K562 (cell line): ENCODE results near the gene GOLGA6B. TPM values are rescaled to one million over a fixed set of nuclear protein-coding genes. Genes with fewer than 3 reads are reported as not detected.
"Not testable (repeated sequence)": the region's sequence is repeated elsewhere in the genome, so short reads cannot be mapped to it uniquely, and the experiment has no call there.

Experiments
- ATAC-seq: fragments of 200-7000 bp; cut with Tn5 transposase; 3 replicates; pipeline ENCODE4 v1.9.1; 2020; ENCODE audit warnings: moderate library complexity
- BruUV-seq: library from RNA; stranded (reverse); fragments of 400-500 nt; replicated peaks from 2 replicates; lab custom pipeline; 2021; lab: Mats Ljungman, UMichigan
- CTCF ChIA-PET: fragments of 300-600 bp; formaldehyde crosslinking; extraction: SDS; loops from one replicate; lab custom pipeline; 2021; ENCODE audit warnings: low intra/inter-chr PET ratio; lab: Yijun Ruan, JAX
- POLR2A ChIA-PET: fragments of 300-600, 350-650 bp; sonication (Branson Sonifier 250); formaldehyde crosslinking; extraction: SDS; loops from one replicate; lab custom pipeline; 2021; ENCODE audit warnings: antibody characterized with exemption, inconsistent platforms; lab: Yijun Ruan, JAX
- DNase-seq, 4 experiments: peaks; one replicate each; pipeline versions ENCODE4 v3.0.0 to v3.0.0-alpha.2; 2011 to 2018; ENCODE audit warnings: low spot score in 3 of 4, mixed read lengths in 3 of 4; ENCODE audit errors: extremely low read depth in 1 of 4
- FAIRE-seq: peaks from 2 replicates; lab custom pipeline; 2011; peaks lifted over from hg19 to GRCh38; lab: Jason Lieb, UNC
- H2AFZ ChIP-seq: 2 replicates; pipeline ENCODE4 v1.6.0; 2011; ENCODE audit warnings: low read depth, low read length, control low read depth, inconsistent platforms
- H3K27ac ChIP-seq: fragments of 200-600 bp; 3 replicates; pipeline ENCODE4 v1.8.0; 2011; ENCODE audit warnings: low read depth, mild to moderate bottlenecking, control low read depth, inconsistent platforms, low read length, moderate library complexity, mixed read lengths; ENCODE audit errors: extremely low read depth
- H3K27me3 ChIP-seq, 2 experiments: fragments of 300-600 bp in 1 of 2; 2 replicates in 1 of 2; 3 replicates in 1 of 2; pipeline versions ENCODE4 v1.6.0 to v1.8.0; 2011; ENCODE audit warnings: inconsistent platforms in 2 of 2, low read length in 2 of 2, mild to moderate bottlenecking in 1 of 2, mixed read lengths in 1 of 2, moderate library complexity in 1 of 2; ENCODE audit not compliant: control insufficient read depth in 2 of 2, insufficient read depth in 2 of 2
- H3K36me3 ChIP-seq: fragments of 300-600 bp; 3 replicates; pipeline ENCODE4 v1.8.0; 2011; ENCODE audit warnings: mild to moderate bottlenecking, low read length, inconsistent platforms; ENCODE audit not compliant: control insufficient read depth, insufficient read depth
- H3K4me1 ChIP-seq, 2 experiments: fragments of 200-600 bp in 1 of 2; replicated peaks in 1 of 2; 2 replicates in 1 of 2; 3 replicates in 1 of 2; pipeline versions ENCODE4 v1.5.1 to v1.8.0; 2011; ENCODE audit warnings: inconsistent platforms in 2 of 2, low read length in 2 of 2, mild to moderate bottlenecking in 1 of 2, mixed read lengths in 1 of 2, moderate library complexity in 1 of 2; ENCODE audit not compliant: control insufficient read depth in 2 of 2, insufficient read depth in 2 of 2
- H3K4me2 ChIP-seq: 2 replicates; pipeline ENCODE4 v1.6.1; 2011; ENCODE audit warnings: low read length, control low read depth, inconsistent platforms, mixed read lengths; ENCODE audit not compliant: insufficient read depth
- H3K4me3 ChIP-seq: fragments of 200-600 bp; sonication (generic), shearing (Covaris generic); 2 replicates; pipeline ENCODE4 v1.5.1; 2016; ENCODE audit warnings: control low read depth, inconsistent platforms
- H3K79me2 ChIP-seq: fragments of 200-600 bp; 3 replicates; pipeline ENCODE4 v1.8.0; 2011; ENCODE audit warnings: low read length, inconsistent platforms; ENCODE audit not compliant: control insufficient read depth, insufficient read depth
- H3K9ac ChIP-seq, 2 experiments: 2 replicates each; pipeline versions ENCODE4 v1.6.0 to v1.6.1; 2011; ENCODE audit warnings: low read depth in 2 of 2, low read length in 2 of 2, control low read depth in 1 of 2, inconsistent platforms in 1 of 2, mild to moderate bottlenecking in 1 of 2, mixed read lengths in 1 of 2; ENCODE audit not compliant: insufficient read depth in 1 of 2
- H3K9me1 ChIP-seq: one replicate; pipeline ENCODE4 v1.6.0; 2011; ENCODE audit warnings: inconsistent platforms, mild to moderate bottlenecking, low read length, moderate library complexity; ENCODE audit not compliant: control insufficient read depth, insufficient read depth
- H3K9me3 ChIP-seq: replicated peaks from 2 replicates; pipeline ENCODE4 v1.5.1; 2011; ENCODE audit warnings: low read depth, low read length, inconsistent platforms; ENCODE audit not compliant: control insufficient read depth, insufficient read depth
- H4K20me1 ChIP-seq: replicated peaks from 2 replicates; pipeline ENCODE4 v1.6.1; 2011; ENCODE audit warnings: low read length, inconsistent platforms, mixed read lengths; ENCODE audit not compliant: control insufficient read depth, insufficient read depth
- ESRRA ChIP-seq: fragments of 450-650 bp; IDR thresholded peaks from 2 replicates; pipeline ENCODE4 v1.6.1; 2014; ENCODE audit warnings: low read depth, mild to moderate bottlenecking, moderate library complexity, borderline replicate concordance
- FOXA3 ChIP-seq, 2 experiments: fragments of 450-650 bp in 1 of 2; sonication (generic) in 1 of 2; formaldehyde crosslinking; IDR thresholded peaks in 1 of 2; conservative IDR thresholded peaks in 1 of 2; 2 replicates each; pipeline versions ENCODE4 v1.4.0 to v1.8.0; 2020 to 2022; ENCODE audit warnings: mild to moderate bottlenecking in 2 of 2, missing genetic modification reagents in 1 of 2
- FOXJ2 ChIP-seq: fragments of 200-800 bp; sonication (Bioruptor generic); IDR thresholded peaks from 2 replicates; pipeline ENCODE4 v1.6.1; 2016; ENCODE audit warnings: missing genetic modification characterization, missing compliant biosample characterization
- L3MBTL2 ChIP-seq: fragments of 450-650 bp; IDR thresholded peaks from 2 replicates; pipeline ENCODE4 v1.6.1; 2016; ENCODE audit warnings: mild to moderate bottlenecking, moderate library complexity
- NR2C2 ChIP-seq, 2 experiments: fragments of 200-800 bp in 1 of 2; sonication (Bioruptor generic) in 1 of 2; sonication (generic) in 1 of 2; formaldehyde crosslinking in 1 of 2; IDR thresholded peaks; 2 replicates each; pipeline versions ENCODE4 v1.6.1 to v1.8.0; 2016 to 2022; ENCODE audit warnings: mild to moderate bottlenecking in 1 of 2, missing compliant biosample characterization in 1 of 2, missing genetic modification characterization in 1 of 2, missing genetic modification reagents in 1 of 2
- SOX6 ChIP-seq: fragments of 450-650 bp; IDR thresholded peaks from 2 replicates; pipeline ENCODE4 v1.6.1; 2014; ENCODE audit warnings: mild to moderate bottlenecking
- WGBS: fragments of 100-300 bp; shearing (Covaris generic); methylation state at CpG from one replicate; pipeline ENCODE4 v1.1.6; 2016; ENCODE audit warnings: low coverage, mixed read lengths; ENCODE audit not compliant: insufficient coverage; ENCODE audit errors: missing lambda C conversion rate; 5-methylcytosine and 5-hydroxymethylcytosine counted together
- in situ Hi-C: fragments of 300-500 bp; cut with MboI; formaldehyde crosslinking; loops from 4 replicates; pipeline ENCODE4 v1.15.0; 2018; ENCODE audit warnings: inconsistent platforms, mixed read lengths
- intact Hi-C: fragments of 100-400 bp; cut with micrococcal nuclease; formaldehyde crosslinking; loops from 2 replicates; pipeline ENCODE4 v1.14.2; 2022
- polyA plus RNA-seq, 8 experiments: library from polyadenylated mRNA; depleted of rRNA in 4 of 8; stranded (reverse) in 5 of 8; unstranded in 3 of 8; fragments of >200 nt; fragmentation: Nextera tagmentation in 2 of 8; fragmentation: Illumina TruSeq in 1 of 8; extraction: Ambion mirVana in 2 of 8; extraction: Trizol in 1 of 8; gene quantifications; 2 replicates each; pipeline versions ENCODE4 v1.2.1 to v1.2.3, GENCODE V29; 2011 to 2014; ENCODE audit warnings: inconsistent platforms in 1 of 8, missing spikeins in 1 of 8
- small RNA-seq: library from RNA; depleted of rRNA; stranded (forward); fragments of <200 nt; gene quantifications from one replicate; pipeline ENCODE3, GENCODE V24; 2014
- total RNA-seq, 7 experiments: library from RNA; depleted of rRNA in 6 of 7; stranded (reverse); fragments of >200 nt in 6 of 7; fragmentation: Illumina TruSeq in 2 of 7; extraction: Trizol in 2 of 7; gene quantifications; 2 replicates each; pipeline versions ENCODE4 v1.2.1 to v1.2.3, GENCODE V29; 2011 to 2021; ENCODE audit warnings: low replicate concordance in 1 of 7

The GOLGA6B gene
- total and polyA plus RNA-seq, 9 of the 15 experiments (the other 6 are each of a cell fraction or from before 2014, with no cell fraction given) = not detected

- H3K9me3 ChIP-seq; BruUV-seq; ATAC-seq; H3K4me2 ChIP-seq; H3K27me3 ChIP-seq; H3K9ac ChIP-seq; in situ Hi-C loops; H3K4me1 ChIP-seq; H3K9me1 ChIP-seq; CTCF ChIA-PET; intact Hi-C loops; FAIRE-seq; H3K27ac ChIP-seq; H2AFZ ChIP-seq; POLR2A ChIA-PET; H3K79me2 ChIP-seq; DNase-seq; H3K4me3 ChIP-seq; H4K20me1 ChIP-seq; TF ChIP-seq NR2C2 (CRISPR knock-in tag; IDR thresholded peaks at IDR 0.05): not testable (repeated sequence)
- H3K36me3 ChIP-seq = peaks cover 11% of the 10 kb centered on the region; the same call in 2 of the 3 replicates
- TF ChIP-seq SOX6 (peak; percentile 31; the same call in 1 of the 2 replicates), FOXA3 (CRISPR knock-in tag; conservative IDR thresholded peaks at IDR 0.05 in 1 of 2, IDR thresholded peaks at IDR 0.05 in 1 of 2) (0 out of 4 replicates have a peak, but pooled peaks of 1 of the 2 experiments have one; percentile 31), ESRRA (peak; percentile 77), FOXJ2 (tag) (0 out of 2 replicates have a peak, but pooled peaks have one; percentile 12), L3MBTL2 (peak; percentile 50; the same call in 1 of the 2 replicates), NR2C2 (tag; IDR thresholded peaks at IDR 0.05) (peak; percentile 58; the same call in 1 of the 2 replicates)
- 69% methylated on average over 8 of the region's 8 CpGs for WGBS
Measured at GRCh38 chr15:72708551-72709303, 54.2 kb downstream of the GOLGA6B start.

Small RNAs within 50 kb of the gene (small RNA-seq; reads per million reads assigned to genes)
- gene RN7SL853P = not detected

Other genes with a start within 250 kb of the GOLGA6B start
- 38.4 and 42.3 TPM in 2 replicates for gene ARIH1, start 180.4 kb upstream of the GOLGA6B start, total RNA-seq (2014; rRNA removed)
- 31.4 and 43.9 TPM in 2 replicates for gene ARIH1, start 180.4 kb upstream of the GOLGA6B start, total RNA-seq (2014; rRNA removed; fragmentation: Illumina TruSeq; extraction: Trizol)
- gene ARIH1, start 180.4 kb upstream of the GOLGA6B start, total RNA-seq (2015; rRNA removed; fragmentation: Illumina TruSeq; extraction: Trizol) = 24.0 and 28.3 TPM in 2 replicates
- gene ARIH1, start 180.4 kb upstream of the GOLGA6B start, total RNA-seq (2021) = 122 and 125 TPM in 2 replicates
- 64.8 and 82.6 TPM in 2 replicates for gene ARIH1, start 180.4 kb upstream of the GOLGA6B start, polyA plus RNA-seq (2011; rRNA removed)
- 37.6 and 39.5 TPM in 2 replicates for gene ARIH1, start 180.4 kb upstream of the GOLGA6B start, polyA plus RNA-seq (2014; fragmentation: Illumina TruSeq; extraction: Trizol)
- gene ARIH1, start 180.4 kb upstream of the GOLGA6B start, polyA plus RNA-seq (2014; fragmentation: Nextera tagmentation; extraction: Ambion mirVana) = 10 to 100 TPM; 17.7 to 18.0 TPM
- 28.9 and 29.9 TPM in 2 replicates for gene ARIH1, start 180.4 kb upstream of the GOLGA6B start, polyA plus RNA-seq (2014; rRNA removed)
- gene HIGD2B, start 31.5 kb downstream of the GOLGA6B start, total RNA-seq (2014; rRNA removed) = 0.14 and 0.41 TPM in 2 replicates
- gene HIGD2B, start 31.5 kb downstream of the GOLGA6B start, total RNA-seq (2014; rRNA removed; fragmentation: Illumina TruSeq; extraction: Trizol) = not detected in 2 replicates
- gene HIGD2B, start 31.5 kb downstream of the GOLGA6B start, total RNA-seq (2015; rRNA removed; fragmentation: Illumina TruSeq; extraction: Trizol) = 0.18 TPM in 1 of 2 replicates, not detected in the other
- 0.22 TPM in 1 of 2 replicates, not detected in the other for gene HIGD2B, start 31.5 kb downstream of the GOLGA6B start, total RNA-seq (2021)
- gene HIGD2B, start 31.5 kb downstream of the GOLGA6B start, polyA plus RNA-seq (2011; rRNA removed) = not detected in 2 replicates
- gene HIGD2B, start 31.5 kb downstream of the GOLGA6B start, polyA plus RNA-seq (2014; fragmentation: Illumina TruSeq; extraction: Trizol) = not detected in 2 replicates
- gene HIGD2B, start 31.5 kb downstream of the GOLGA6B start, polyA plus RNA-seq (2014; fragmentation: Nextera tagmentation; extraction: Ambion mirVana) = under 1 TPM in 1 of 2 experiments, not detected in 1; 0.04 TPM
- gene HIGD2B, start 31.5 kb downstream of the GOLGA6B start, polyA plus RNA-seq (2014; rRNA removed) = not detected in 2 replicates
- 33.7 and 36.4 TPM in 2 replicates for gene BBS4, start 31.5 kb downstream of the GOLGA6B start, total RNA-seq (2014; rRNA removed)
- 33.2 and 38.2 TPM in 2 replicates for gene BBS4, start 31.5 kb downstream of the GOLGA6B start, total RNA-seq (2014; rRNA removed; fragmentation: Illumina TruSeq; extraction: Trizol)
- 22.8 and 25.1 TPM in 2 replicates for gene BBS4, start 31.5 kb downstream of the GOLGA6B start, total RNA-seq (2015; rRNA removed; fragmentation: Illumina TruSeq; extraction: Trizol)
- gene BBS4, start 31.5 kb downstream of the GOLGA6B start, total RNA-seq (2021) = 26.2 and 29.0 TPM in 2 replicates
- 58.5 and 72.0 TPM in 2 replicates for gene BBS4, start 31.5 kb downstream of the GOLGA6B start, polyA plus RNA-seq (2011; rRNA removed)
- gene BBS4, start 31.5 kb downstream of the GOLGA6B start, polyA plus RNA-seq (2014; fragmentation: Illumina TruSeq; extraction: Trizol) = 38.8 and 50.0 TPM in 2 replicates
- gene BBS4, start 31.5 kb downstream of the GOLGA6B start, polyA plus RNA-seq (2014; fragmentation: Nextera tagmentation; extraction: Ambion mirVana) = 10 to 100 TPM; 61.3 to 80.7 TPM
- 34.3 and 38.9 TPM in 2 replicates for gene BBS4, start 31.5 kb downstream of the GOLGA6B start, polyA plus RNA-seq (2014; rRNA removed)
- 43.1 and 50.7 TPM in 2 replicates for gene ADPGK, start 129.1 kb downstream of the GOLGA6B start, total RNA-seq (2014; rRNA removed)
- 48.5 and 50.4 TPM in 2 replicates for gene ADPGK, start 129.1 kb downstream of the GOLGA6B start, total RNA-seq (2014; rRNA removed; fragmentation: Illumina TruSeq; extraction: Trizol)
- gene ADPGK, start 129.1 kb downstream of the GOLGA6B start, total RNA-seq (2015; rRNA removed; fragmentation: Illumina TruSeq; extraction: Trizol) = 58.3 and 59.7 TPM in 2 replicates
- 40.3 and 45.3 TPM in 2 replicates for gene ADPGK, start 129.1 kb downstream of the GOLGA6B start, total RNA-seq (2021)
- 89.7 and 97.4 TPM in 2 replicates for gene ADPGK, start 129.1 kb downstream of the GOLGA6B start, polyA plus RNA-seq (2011; rRNA removed)
- 47.4 and 59.0 TPM in 2 replicates for gene ADPGK, start 129.1 kb downstream of the GOLGA6B start, polyA plus RNA-seq (2014; fragmentation: Illumina TruSeq; extraction: Trizol)
- 10 to 100 TPM; 13.4 to 16.0 TPM for gene ADPGK, start 129.1 kb downstream of the GOLGA6B start, polyA plus RNA-seq (2014; fragmentation: Nextera tagmentation; extraction: Ambion mirVana)
- gene ADPGK, start 129.1 kb downstream of the GOLGA6B start, polyA plus RNA-seq (2014; rRNA removed) = 55.7 and 67.1 TPM in 2 replicates